K562 (cell line): ENCODE results near the gene LIF. TPM values are rescaled to one million over a fixed set of nuclear protein-coding genes. Genes with fewer than 3 reads are reported as not detected.
A peak's percentile ranks its signal among the peaks of the same experiment; 100 is the strongest.

Source experiments
- NRF1 ChIP-seq, 2 experiments: fragments of 450-650 bp; IDR thresholded peaks in 1 of 2; conservative IDR thresholded peaks in 1 of 2; 2 replicates each; pipeline ENCODE4 v1.6.1; 2014; ENCODE audit warnings: mild to moderate bottlenecking in 2 of 2
- SAFB ChIP-seq: fragments of 200-400 bp; formaldehyde crosslinking; IDR thresholded peaks from 2 replicates; pipeline ENCODE4 v1.6.1; 2017; ENCODE audit warnings: low read depth, low read length, borderline replicate concordance
- SIN3B ChIP-seq: fragments of 450-650 bp; IDR thresholded peaks from 2 replicates; pipeline ENCODE4 v1.6.1; 2017; ENCODE audit warnings: low read depth, mild to moderate bottlenecking, moderate library complexity
- polyA plus RNA-seq, 8 experiments: library from polyadenylated mRNA; depleted of rRNA in 4 of 8; stranded (reverse) in 5 of 8; unstranded in 3 of 8; fragments of >200 nt; fragmentation: Nextera tagmentation in 2 of 8; fragmentation: Illumina TruSeq in 1 of 8; extraction: Ambion mirVana in 2 of 8; extraction: Trizol in 1 of 8; gene quantifications; 2 replicates each; pipeline versions ENCODE4 v1.2.1 to v1.2.3, GENCODE V29; 2011 to 2014; ENCODE audit warnings: inconsistent platforms in 1 of 8, missing spikeins in 1 of 8
- total RNA-seq, 7 experiments: library from RNA; depleted of rRNA in 6 of 7; stranded (reverse); fragments of >200 nt in 6 of 7; fragmentation: Illumina TruSeq in 2 of 7; extraction: Trizol in 2 of 7; gene quantifications; 2 replicates each; pipeline versions ENCODE4 v1.2.1 to v1.2.3, GENCODE V29; 2011 to 2021; ENCODE audit warnings: low replicate concordance in 1 of 7
- TF ChIP-seq, protein P1 (sequence below): fragments of 450-650 bp; IDR thresholded peaks from 2 replicates; pipeline ENCODE4 v1.6.1; 2016; ENCODE audit warnings: mild to moderate bottlenecking, moderate library complexity
- TF ChIP-seq, protein P2 (sequence below): fragments of 250-450 bp; sonication (Bioruptor Pico); IDR thresholded peaks from 2 replicates; pipeline ENCODE4 v1.4.0; 2020; ENCODE audit warnings: mild to moderate bottlenecking, moderate library complexity
- TF ChIP-seq, protein P3 (sequence below): sonication (generic); formaldehyde crosslinking; IDR thresholded peaks from 2 replicates; pipeline ENCODE4 v1.8.0; 2022; ENCODE audit warnings: missing genetic modification reagents, mild to moderate bottlenecking, borderline replicate concordance
- TF ChIP-seq, protein P4 (sequence below), 2 experiments: fragments of 450-650 bp; IDR thresholded peaks; 2 replicates each; pipeline ENCODE4 v1.6.1; 2016

Gene LIF
- total and polyA plus RNA-seq, 9 of the 15 experiments (the other 6 are each of a cell fraction or from before 2014, with no cell fraction given) = 0.05 to 0.39 (median 0.18) TPM; not detected in 3

DNA sequence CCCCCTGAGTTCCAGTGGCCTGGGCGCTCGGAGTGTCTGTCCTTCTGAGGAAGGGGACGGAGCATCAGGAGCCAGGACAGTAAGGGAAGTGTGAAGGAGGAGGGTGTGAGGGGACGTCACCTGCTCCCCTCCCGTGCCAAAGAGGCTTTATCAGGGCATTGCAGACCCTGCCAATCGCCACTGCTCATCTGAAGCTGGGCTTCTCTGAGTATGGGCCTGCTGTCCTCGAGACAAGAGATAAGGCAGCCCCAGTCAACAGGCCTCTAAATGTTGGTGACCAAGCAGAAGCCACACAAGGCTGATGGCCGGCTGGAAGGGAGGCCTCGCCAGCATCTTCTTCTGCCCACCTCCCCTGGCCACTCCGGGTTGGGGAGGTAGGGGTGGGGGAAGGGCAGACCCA lies 29.8 kb downstream of the LIF start (continued):
- TF ChIP-seq, protein P1, sequence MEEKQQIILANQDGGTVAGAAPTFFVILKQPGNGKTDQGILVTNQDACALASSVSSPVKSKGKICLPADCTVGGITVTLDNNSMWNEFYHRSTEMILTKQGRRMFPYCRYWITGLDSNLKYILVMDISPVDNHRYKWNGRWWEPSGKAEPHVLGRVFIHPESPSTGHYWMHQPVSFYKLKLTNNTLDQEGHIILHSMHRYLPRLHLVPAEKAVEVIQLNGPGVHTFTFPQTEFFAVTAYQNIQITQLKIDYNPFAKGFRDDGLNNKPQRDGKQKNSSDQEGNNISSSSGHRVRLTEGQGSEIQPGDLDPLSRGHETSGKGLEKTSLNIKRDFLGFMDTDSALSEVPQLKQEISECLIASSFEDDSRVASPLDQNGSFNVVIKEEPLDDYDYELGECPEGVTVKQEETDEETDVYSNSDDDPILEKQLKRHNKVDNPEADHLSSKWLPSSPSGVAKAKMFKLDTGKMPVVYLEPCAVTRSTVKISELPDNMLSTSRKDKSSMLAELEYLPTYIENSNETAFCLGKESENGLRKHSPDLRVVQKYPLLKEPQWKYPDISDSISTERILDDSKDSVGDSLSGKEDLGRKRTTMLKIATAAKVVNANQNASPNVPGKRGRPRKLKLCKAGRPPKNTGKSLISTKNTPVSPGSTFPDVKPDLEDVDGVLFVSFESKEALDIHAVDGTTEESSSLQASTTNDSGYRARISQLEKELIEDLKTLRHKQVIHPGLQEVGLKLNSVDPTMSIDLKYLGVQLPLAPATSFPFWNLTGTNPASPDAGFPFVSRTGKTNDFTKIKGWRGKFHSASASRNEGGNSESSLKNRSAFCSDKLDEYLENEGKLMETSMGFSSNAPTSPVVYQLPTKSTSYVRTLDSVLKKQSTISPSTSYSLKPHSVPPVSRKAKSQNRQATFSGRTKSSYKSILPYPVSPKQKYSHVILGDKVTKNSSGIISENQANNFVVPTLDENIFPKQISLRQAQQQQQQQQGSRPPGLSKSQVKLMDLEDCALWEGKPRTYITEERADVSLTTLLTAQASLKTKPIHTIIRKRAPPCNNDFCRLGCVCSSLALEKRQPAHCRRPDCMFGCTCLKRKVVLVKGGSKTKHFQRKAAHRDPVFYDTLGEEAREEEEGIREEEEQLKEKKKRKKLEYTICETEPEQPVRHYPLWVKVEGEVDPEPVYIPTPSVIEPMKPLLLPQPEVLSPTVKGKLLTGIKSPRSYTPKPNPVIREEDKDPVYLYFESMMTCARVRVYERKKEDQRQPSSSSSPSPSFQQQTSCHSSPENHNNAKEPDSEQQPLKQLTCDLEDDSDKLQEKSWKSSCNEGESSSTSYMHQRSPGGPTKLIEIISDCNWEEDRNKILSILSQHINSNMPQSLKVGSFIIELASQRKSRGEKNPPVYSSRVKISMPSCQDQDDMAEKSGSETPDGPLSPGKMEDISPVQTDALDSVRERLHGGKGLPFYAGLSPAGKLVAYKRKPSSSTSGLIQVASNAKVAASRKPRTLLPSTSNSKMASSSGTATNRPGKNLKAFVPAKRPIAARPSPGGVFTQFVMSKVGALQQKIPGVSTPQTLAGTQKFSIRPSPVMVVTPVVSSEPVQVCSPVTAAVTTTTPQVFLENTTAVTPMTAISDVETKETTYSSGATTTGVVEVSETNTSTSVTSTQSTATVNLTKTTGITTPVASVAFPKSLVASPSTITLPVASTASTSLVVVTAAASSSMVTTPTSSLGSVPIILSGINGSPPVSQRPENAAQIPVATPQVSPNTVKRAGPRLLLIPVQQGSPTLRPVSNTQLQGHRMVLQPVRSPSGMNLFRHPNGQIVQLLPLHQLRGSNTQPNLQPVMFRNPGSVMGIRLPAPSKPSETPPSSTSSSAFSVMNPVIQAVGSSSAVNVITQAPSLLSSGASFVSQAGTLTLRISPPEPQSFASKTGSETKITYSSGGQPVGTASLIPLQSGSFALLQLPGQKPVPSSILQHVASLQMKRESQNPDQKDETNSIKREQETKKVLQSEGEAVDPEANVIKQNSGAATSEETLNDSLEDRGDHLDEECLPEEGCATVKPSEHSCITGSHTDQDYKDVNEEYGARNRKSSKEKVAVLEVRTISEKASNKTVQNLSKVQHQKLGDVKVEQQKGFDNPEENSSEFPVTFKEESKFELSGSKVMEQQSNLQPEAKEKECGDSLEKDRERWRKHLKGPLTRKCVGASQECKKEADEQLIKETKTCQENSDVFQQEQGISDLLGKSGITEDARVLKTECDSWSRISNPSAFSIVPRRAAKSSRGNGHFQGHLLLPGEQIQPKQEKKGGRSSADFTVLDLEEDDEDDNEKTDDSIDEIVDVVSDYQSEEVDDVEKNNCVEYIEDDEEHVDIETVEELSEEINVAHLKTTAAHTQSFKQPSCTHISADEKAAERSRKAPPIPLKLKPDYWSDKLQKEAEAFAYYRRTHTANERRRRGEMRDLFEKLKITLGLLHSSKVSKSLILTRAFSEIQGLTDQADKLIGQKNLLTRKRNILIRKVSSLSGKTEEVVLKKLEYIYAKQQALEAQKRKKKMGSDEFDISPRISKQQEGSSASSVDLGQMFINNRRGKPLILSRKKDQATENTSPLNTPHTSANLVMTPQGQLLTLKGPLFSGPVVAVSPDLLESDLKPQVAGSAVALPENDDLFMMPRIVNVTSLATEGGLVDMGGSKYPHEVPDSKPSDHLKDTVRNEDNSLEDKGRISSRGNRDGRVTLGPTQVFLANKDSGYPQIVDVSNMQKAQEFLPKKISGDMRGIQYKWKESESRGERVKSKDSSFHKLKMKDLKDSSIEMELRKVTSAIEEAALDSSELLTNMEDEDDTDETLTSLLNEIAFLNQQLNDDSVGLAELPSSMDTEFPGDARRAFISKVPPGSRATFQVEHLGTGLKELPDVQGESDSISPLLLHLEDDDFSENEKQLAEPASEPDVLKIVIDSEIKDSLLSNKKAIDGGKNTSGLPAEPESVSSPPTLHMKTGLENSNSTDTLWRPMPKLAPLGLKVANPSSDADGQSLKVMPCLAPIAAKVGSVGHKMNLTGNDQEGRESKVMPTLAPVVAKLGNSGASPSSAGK = peak; percentile 48; the same call in 1 of the 2 replicates
- TF ChIP-seq SAFB (no peak), SIN3B (no peak), NRF1 (conservative IDR thresholded peaks at IDR 0.05 in 1 of 2, IDR thresholded peaks at IDR 0.05 in 1 of 2) (no peak; a peak in 1 of 4 replicates)
- TF ChIP-seq, protein P2, sequence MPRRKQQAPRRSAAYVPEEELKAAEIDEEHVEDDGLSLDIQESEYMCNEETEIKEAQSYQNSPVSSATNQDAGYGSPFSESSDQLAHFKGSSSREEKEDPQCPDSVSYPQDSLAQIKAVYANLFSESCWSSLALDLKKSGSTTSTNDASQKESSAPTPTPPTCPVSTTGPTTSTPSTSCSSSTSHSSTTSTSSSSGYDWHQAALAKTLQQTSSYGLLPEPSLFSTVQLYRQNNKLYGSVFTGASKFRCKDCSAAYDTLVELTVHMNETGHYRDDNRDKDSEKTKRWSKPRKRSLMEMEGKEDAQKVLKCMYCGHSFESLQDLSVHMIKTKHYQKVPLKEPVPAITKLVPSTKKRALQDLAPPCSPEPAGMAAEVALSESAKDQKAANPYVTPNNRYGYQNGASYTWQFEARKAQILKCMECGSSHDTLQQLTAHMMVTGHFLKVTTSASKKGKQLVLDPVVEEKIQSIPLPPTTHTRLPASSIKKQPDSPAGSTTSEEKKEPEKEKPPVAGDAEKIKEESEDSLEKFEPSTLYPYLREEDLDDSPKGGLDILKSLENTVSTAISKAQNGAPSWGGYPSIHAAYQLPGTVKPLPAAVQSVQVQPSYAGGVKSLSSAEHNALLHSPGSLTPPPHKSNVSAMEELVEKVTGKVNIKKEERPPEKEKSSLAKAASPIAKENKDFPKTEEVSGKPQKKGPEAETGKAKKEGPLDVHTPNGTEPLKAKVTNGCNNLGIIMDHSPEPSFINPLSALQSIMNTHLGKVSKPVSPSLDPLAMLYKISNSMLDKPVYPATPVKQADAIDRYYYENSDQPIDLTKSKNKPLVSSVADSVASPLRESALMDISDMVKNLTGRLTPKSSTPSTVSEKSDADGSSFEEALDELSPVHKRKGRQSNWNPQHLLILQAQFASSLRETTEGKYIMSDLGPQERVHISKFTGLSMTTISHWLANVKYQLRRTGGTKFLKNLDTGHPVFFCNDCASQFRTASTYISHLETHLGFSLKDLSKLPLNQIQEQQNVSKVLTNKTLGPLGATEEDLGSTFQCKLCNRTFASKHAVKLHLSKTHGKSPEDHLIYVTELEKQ (CRISPR knock-in tag) = no peak
- TF ChIP-seq, protein P3, sequence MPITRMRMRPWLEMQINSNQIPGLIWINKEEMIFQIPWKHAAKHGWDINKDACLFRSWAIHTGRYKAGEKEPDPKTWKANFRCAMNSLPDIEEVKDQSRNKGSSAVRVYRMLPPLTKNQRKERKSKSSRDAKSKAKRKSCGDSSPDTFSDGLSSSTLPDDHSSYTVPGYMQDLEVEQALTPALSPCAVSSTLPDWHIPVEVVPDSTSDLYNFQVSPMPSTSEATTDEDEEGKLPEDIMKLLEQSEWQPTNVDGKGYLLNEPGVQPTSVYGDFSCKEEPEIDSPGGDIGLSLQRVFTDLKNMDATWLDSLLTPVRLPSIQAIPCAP (CRISPR knock-in tag) = no peak
- TF ChIP-seq, protein P4, sequence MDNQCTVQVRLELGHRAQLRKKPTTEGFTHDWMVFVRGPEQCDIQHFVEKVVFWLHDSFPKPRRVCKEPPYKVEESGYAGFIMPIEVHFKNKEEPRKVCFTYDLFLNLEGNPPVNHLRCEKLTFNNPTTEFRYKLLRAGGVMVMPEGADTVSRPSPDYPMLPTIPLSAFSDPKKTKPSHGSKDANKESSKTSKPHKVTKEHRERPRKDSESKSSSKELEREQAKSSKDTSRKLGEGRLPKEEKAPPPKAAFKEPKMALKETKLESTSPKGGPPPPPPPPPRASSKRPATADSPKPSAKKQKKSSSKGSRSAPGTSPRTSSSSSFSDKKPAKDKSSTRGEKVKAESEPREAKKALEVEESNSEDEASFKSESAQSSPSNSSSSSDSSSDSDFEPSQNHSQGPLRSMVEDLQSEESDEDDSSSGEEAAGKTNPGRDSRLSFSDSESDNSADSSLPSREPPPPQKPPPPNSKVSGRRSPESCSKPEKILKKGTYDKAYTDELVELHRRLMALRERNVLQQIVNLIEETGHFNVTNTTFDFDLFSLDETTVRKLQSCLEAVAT (IDR thresholded peaks at IDR 0.05) = no peak
